ENCODE measurements around the gene IL13RA2.
A peak's percentile ranks its signal among the peaks of the same experiment; 100 is the strongest.

IL13RA2 gene

GRCh38 chrX:114959729-114960128, 57.7 kb downstream of the IL13RA2 start:
- H3K9me3 ChIP-seq (ENCODE audit: severe bottlenecking), result no peaks in the 10 kb centered on the region
- ATAC-seq (ENCODE audit: low read depth) (no peak), DNase-seq (ENCODE audit: low spot score) (no peak)
- no peak overlapping the region for H3K27ac ChIP-seq (ENCODE audit: poor library complexity, severe bottlenecking)
- H3K4me1 ChIP-seq (ENCODE audit: insufficient read depth, poor library complexity, severe bottlenecking), result no peaks in the 10 kb centered on the region
- H3K27me3 ChIP-seq (ENCODE audit: insufficient read depth, poor library complexity, severe bottlenecking), result no peaks in the 10 kb centered on the region
- TF ChIP-seq, protein P1, sequence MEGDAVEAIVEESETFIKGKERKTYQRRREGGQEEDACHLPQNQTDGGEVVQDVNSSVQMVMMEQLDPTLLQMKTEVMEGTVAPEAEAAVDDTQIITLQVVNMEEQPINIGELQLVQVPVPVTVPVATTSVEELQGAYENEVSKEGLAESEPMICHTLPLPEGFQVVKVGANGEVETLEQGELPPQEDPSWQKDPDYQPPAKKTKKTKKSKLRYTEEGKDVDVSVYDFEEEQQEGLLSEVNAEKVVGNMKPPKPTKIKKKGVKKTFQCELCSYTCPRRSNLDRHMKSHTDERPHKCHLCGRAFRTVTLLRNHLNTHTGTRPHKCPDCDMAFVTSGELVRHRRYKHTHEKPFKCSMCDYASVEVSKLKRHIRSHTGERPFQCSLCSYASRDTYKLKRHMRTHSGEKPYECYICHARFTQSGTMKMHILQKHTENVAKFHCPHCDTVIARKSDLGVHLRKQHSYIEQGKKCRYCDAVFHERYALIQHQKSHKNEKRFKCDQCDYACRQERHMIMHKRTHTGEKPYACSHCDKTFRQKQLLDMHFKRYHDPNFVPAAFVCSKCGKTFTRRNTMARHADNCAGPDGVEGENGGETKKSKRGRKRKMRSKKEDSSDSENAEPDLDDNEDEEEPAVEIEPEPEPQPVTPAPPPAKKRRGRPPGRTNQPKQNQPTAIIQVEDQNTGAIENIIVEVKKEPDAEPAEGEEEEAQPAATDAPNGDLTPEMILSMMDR (IDR thresholded peaks at IDR 0.05; ENCODE audit: poor library complexity, severe bottlenecking), result peak; percentile 53
- H3K4me3 ChIP-seq (ENCODE audit: severe bottlenecking), result no peak overlapping the region
- H3K36me3 ChIP-seq (ENCODE audit: low read depth), result no peaks in the 10 kb centered on the region

Measured in RWPE2 (cell line).